Muscle layer of colon (tissue), 2 donors: Measurements from ENCODE around the gene EOLA2.

Experiments used
- H3K27ac ChIP-seq: one replicate; pipeline ENCODE4 v1.7.0; 2013; ENCODE audit warnings: low read depth, mild to moderate bottlenecking, low read length, moderate library complexity
- H3K27me3 ChIP-seq, 2 donors: one replicate each; pipeline ENCODE4 v1.7.0; 2013; ENCODE audit warnings: low read length in 2 of 2, mild to moderate bottlenecking in 2 of 2; ENCODE audit not compliant: insufficient read depth in 2 of 2, control insufficient read depth in 1 of 2
- H3K36me3 ChIP-seq: one replicate; pipeline ENCODE4 v1.7.0; 2013; ENCODE audit warnings: mild to moderate bottlenecking, low read length; ENCODE audit not compliant: insufficient read depth
- H3K4me1 ChIP-seq: one replicate; pipeline ENCODE4 v1.7.0; 2013; ENCODE audit warnings: mild to moderate bottlenecking, low read length; ENCODE audit not compliant: insufficient read depth
- H3K4me3 ChIP-seq, 2 donors: one replicate each; pipeline ENCODE4 v1.7.0; 2013; ENCODE audit warnings: low read length in 2 of 2, low read depth in 1 of 2, mild to moderate bottlenecking in 1 of 2, moderate library complexity in 1 of 2
- H3K9ac ChIP-seq: one replicate; pipeline ENCODE4 v1.7.0; 2013; ENCODE audit warnings: low read length
- H3K9me3 ChIP-seq: one replicate; pipeline ENCODE4 v1.7.0; 2013; ENCODE audit warnings: mild to moderate bottlenecking, low read length
- donor health status: abdominal sarcoma.
- donor health status: Adenocarcinoma of cecum.

Gene EOLA2

DNA sequence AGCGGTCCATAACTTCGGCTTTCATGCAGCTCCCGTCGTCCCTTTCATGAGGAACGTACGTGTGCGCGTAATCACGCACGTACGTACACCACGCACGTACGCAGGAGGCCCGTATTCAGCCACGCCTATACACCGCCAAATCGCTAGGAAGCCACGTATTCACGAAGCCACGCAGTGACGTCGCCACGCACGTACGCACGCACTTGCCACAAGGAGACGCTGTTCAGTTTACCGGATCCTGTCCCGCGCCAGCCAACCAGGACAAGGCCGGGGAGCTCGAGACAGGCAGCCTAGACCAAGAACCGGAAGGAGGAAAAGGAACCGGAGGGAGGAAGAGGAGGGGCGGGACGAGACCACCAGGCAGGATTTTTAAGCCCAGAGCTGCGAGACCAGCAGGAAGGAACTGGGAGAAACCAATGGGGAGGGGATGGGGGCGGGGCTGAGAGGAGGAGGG is at the start of gene EOLA2:
Gene EOLA2 (minus strand): TSS at position 65 of the 454 bp plus-strand sequence. CDS start 4,617 bp downstream, outside the sequence.
- peak within 1 kb of the TSS; percentile 72 for H3K27ac ChIP-seq

DNA sequence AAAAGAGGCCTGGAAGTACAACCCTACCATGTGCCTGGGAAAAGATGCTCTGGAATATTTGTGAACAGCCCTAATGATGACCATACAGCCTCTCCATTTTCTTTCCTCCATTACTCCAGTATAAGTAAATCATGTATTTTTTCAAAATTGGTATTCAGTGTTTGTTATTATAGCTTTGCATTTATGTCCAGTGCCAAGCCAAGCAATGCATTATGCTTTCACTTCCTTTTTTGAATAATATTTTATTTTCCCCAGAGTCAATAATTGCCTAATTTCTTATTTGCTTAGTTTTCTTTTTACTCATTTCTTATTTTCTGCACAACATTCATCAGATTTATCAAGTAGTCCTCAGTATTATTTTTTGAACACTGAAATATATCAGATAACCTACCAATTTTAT is 49.3 kb upstream of the EOLA2 start:
- Histone ChIP-seq H3K9me3 (no peaks in the 10 kb centered on the region), H3K9ac (no peak overlapping the region), H3K27ac (no peak overlapping the region), H3K27me3 (no peaks in the 10 kb centered on the region), H3K4me3 (no peak overlapping the region), H3K4me1 (no peaks in the 10 kb centered on the region), H3K36me3 (no peaks in the 10 kb centered on the region)

More for the DNA sequence above, at the start of gene EOLA2:
- H3K27me3 ChIP-seq = no peaks in the 10 kb centered on the region
- H3K4me3 ChIP-seq = peak within 1 kb of the TSS; percentile 47 to 63
- H3K4me1 ChIP-seq = peaks cover 6% of the 10 kb centered on the region
- H3K9ac ChIP-seq = peak within 1 kb of the TSS; percentile 76
- no peaks in the 10 kb centered on the region for H3K36me3 ChIP-seq
- H3K9me3 ChIP-seq = no peaks in the 10 kb centered on the region

GRCh38 chrX:149984411-149984810 is 46.1 kb upstream of the EOLA2 start:
- Histone ChIP-seq H3K4me3 (no peak overlapping the region), H3K9ac (no peak overlapping the region), H3K27ac (no peak overlapping the region), H3K36me3 (no peaks in the 10 kb centered on the region), H3K27me3 (no peaks in the 10 kb centered on the region), H3K9me3 (no peaks in the 10 kb centered on the region), H3K4me1 (no peaks in the 10 kb centered on the region)

- H3K36me3 ChIP-seq = no peaks in the 10 kb centered on the region
- H3K9ac ChIP-seq = no peak overlapping the region
- no peaks in the 10 kb centered on the region for H3K9me3 ChIP-seq
- no peak overlapping the region for H3K4me3 ChIP-seq
- H3K4me1 ChIP-seq = no peaks in the 10 kb centered on the region
- no peak overlapping the region for H3K27ac ChIP-seq
- no peaks in the 10 kb centered on the region for H3K27me3 ChIP-seq
Measured at GRCh38 chrX:149982310-149982709, 44.0 kb upstream of the EOLA2 start.

GRCh38 chrX:149979126-149979644 is 40.9 kb upstream of the EOLA2 start:
- no peaks in the 10 kb centered on the region for H3K36me3 ChIP-seq
- no peak overlapping the region for H3K9ac ChIP-seq
- H3K4me3 ChIP-seq = no peak overlapping the region
- no peak overlapping the region for H3K27ac ChIP-seq
- H3K27me3 ChIP-seq = no peaks in the 10 kb centered on the region
- no peaks in the 10 kb centered on the region for H3K4me1 ChIP-seq
- H3K9me3 ChIP-seq = no peaks in the 10 kb centered on the region

DNA sequence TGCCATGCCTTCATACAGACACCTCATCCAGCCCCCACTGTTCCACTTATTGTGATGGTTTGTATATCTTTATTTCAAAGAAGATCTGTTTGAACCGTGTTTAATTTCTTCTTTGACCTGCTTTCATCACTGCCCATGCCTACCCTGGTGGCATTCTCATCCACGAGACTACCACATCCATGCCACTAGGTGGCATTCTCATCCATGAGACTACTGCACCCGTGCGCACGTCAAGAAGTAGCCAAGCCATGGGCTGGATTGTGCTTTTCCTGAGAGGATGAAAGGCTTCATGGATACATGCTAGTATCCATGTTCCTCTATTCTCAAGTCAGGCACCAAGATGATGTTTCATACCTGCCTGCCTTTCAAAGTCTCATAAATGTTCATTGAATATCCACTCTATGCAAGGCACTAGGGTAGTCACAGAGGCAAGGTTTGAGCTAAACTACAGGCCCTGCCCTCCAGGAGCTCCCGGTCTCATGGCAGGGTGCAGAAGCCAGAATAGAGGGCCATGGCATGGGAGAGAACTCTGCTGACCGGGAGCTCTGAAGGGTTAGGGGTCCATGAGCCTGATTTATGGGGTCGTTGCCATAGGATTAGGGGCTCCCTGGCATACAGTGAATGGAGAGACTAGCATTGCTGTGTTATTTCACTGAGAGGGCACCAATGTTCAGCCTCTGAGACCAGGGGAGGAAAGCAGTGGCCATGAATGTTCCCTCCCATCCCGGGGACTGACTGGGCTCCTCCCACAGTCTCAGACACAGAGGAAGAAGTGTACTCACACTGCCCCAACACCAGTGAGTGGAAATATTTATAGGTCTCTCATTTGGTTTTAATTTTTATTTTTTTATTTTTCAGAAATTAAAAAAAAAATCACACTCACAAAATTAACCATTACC is 24.8 kb upstream of the EOLA2 start:
- Histone ChIP-seq H3K4me3 (no peak overlapping the region), H3K27me3 (no peaks in the 10 kb centered on the region), H3K36me3 (no peaks in the 10 kb centered on the region), H3K27ac (no peak overlapping the region), H3K9me3 (no peaks in the 10 kb centered on the region), H3K4me1 (no peaks in the 10 kb centered on the region), H3K9ac (no peak overlapping the region)

DNA sequence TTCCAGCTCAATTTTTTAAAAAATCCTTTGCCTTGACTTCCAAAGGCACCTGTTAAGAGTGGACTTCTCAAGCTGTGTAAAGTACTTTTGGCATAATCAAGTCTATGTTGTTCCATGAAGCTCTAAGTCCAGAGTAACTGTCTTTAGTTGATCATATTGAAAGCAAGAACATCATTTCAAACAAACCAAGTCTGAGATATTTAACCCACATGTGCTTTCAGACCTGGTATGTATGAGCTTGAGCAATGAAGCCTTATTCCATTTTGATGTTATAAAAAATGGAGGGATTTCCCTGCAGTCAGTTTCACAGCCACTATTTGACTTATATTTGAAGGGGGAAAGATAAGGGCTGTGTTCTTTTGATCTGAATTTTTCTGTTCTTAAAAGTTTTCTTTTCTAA is 23.7 kb upstream of the EOLA2 start:
- Histone ChIP-seq H3K9ac (no peak overlapping the region), H3K27me3 (no peaks in the 10 kb centered on the region), H3K27ac (no peak overlapping the region), H3K9me3 (no peaks in the 10 kb centered on the region), H3K4me1 (no peaks in the 10 kb centered on the region), H3K4me3 (no peak overlapping the region), H3K36me3 (no peaks in the 10 kb centered on the region)

DNA sequence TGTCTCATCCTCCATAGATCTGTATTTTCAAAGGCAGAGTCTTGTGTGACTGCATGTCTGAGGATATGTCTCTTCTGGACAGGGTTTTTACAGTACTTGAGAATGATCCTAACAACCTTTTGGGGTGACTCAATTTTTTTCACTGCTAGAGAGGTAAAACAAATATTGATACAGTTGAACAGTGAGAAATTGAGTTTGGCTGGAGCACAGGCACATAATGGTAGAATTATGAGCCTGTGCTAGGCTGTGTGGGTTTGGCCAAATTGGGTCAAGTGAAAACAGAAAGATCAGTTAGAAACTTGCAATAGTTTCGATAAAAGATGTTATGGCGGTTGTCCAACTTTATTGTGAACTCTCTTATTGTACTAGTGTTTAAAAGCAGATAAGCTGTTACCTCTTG is 23.3 kb upstream of the EOLA2 start:
- Histone ChIP-seq H3K4me3 (no peak overlapping the region), H3K36me3 (no peaks in the 10 kb centered on the region), H3K9ac (no peak overlapping the region), H3K9me3 (no peaks in the 10 kb centered on the region), H3K27ac (no peak overlapping the region), H3K4me1 (no peaks in the 10 kb centered on the region), H3K27me3 (no peaks in the 10 kb centered on the region)

GRCh38 chrX:149950681-149951080 is 12.4 kb upstream of the EOLA2 start:
- H3K27me3 ChIP-seq = no peaks in the 10 kb centered on the region
- no peaks in the 10 kb centered on the region for H3K36me3 ChIP-seq
- H3K4me3 ChIP-seq = no peak overlapping the region
- H3K9me3 ChIP-seq = no peaks in the 10 kb centered on the region
- H3K4me1 ChIP-seq = peaks cover 14% of the 10 kb centered on the region
- no peak overlapping the region for H3K9ac ChIP-seq
- no peak overlapping the region for H3K27ac ChIP-seq

- H3K9ac ChIP-seq = no peak overlapping the region
- H3K27me3 ChIP-seq = no peaks in the 10 kb centered on the region
- H3K27ac ChIP-seq = no peak overlapping the region
Measured at GRCh38 chrX:149949743-149950436, 11.6 kb upstream of the EOLA2 start.

DNA sequence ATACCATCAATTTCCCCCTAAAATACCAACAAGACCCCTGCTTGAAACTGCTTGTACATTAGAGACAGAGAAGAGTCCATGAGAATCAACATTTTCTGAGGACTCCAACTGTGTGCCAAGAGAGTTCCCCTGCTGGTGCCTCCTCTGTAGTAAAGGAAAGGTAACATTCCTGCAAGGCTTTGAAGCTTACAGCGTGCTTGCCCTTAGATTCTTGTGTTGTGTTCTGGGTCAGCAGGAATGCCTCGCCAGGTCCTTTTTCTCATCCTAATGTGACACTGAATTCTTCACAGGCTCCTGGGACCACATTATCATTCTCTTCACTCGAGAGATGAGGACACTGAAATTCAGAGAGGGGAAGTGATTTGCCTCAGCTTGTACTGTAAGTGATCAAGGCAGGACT is 9.7 kb upstream of the EOLA2 start:
- Histone ChIP-seq H3K9ac (no peak overlapping the region), H3K27me3 (no peaks in the 10 kb centered on the region), H3K9me3 (no peaks in the 10 kb centered on the region), H3K36me3 (peaks cover 5% of the 10 kb centered on the region), H3K4me3 (no peak overlapping the region), H3K27ac (no peak overlapping the region), H3K4me1 (peaks cover 14% of the 10 kb centered on the region)

More at GRCh38 chrX:149949743-149950436, 11.6 kb upstream of the EOLA2 start:
- no peak overlapping the region for H3K4me3 ChIP-seq
- H3K36me3 ChIP-seq = no peaks in the 10 kb centered on the region
- no peaks in the 10 kb centered on the region for H3K9me3 ChIP-seq
- H3K4me1 ChIP-seq = peaks cover 14% of the 10 kb centered on the region
